ENCODE measurements around the gene RGMA. TPM values are rescaled to one million over a fixed set of nuclear protein-coding genes. Genes with fewer than 3 reads are reported as not detected.
"Not testable (repeated sequence)": the region's sequence is repeated elsewhere in the genome, so short reads cannot be mapped to it uniquely, and the experiment has no call there.

RGMA gene
- polyA plus RNA-seq, 4 donors, result 1.1 to 15.2 (median 2.1) TPM; not detected in 1

DNA sequence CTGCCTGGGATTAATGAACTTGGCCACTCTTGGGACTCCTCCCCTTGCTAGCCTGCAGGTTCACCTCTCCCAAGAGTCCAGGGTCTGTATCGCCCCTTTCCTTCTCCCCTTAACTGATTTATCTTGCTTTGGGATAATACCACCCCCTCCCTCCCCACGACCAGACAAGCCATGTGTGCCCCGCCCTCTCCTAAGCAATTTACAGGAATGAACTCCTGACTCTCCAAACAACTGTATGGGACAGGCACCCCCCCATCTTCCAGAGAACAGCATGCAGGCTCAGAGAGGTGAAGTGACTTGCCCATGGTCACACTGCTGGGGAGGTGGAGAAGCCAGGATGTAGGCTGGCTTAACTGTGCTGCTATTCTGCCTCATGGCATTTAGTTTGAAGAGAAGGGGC lies 46.8 kb downstream of the RGMA start:
- Histone ChIP-seq H3K4me3 (ENCODE audit: low read depth in 1 of 3, low read length in 3 of 3) (no peak overlapping the region), H3K27ac (ENCODE audit: low read depth in 1 of 3, low read length in 2 of 3) (no peak overlapping the region), H3K36me3 (ENCODE audit: control insufficient read depth in 3 of 3, insufficient read depth in 2 of 3, low read depth in 1 of 3, low read length in 3 of 3) (peaks cover 0 to 9% (median 0%) of the 10 kb centered on the region in 3 donors), H3K9me3 (ENCODE audit: control insufficient read depth in 2 of 2, insufficient read depth in 1 of 2, low read depth in 1 of 2, low read length in 1 of 2) (peaks cover 0 to 3% of the 10 kb centered on the region in 2 donors), H3K27me3 (ENCODE audit: control insufficient read depth in 3 of 3, insufficient read depth in 3 of 3, low read length in 3 of 3) (no peaks in the 10 kb centered on the region), H3K4me1 (ENCODE audit: control insufficient read depth in 3 of 3, insufficient read depth in 2 of 3, low read depth in 1 of 3, low read length in 2 of 3) (no peaks in the 10 kb centered on the region)
- FAIRE-seq (no peak), DNase-seq (no peak)
- 28 to 52% (median 29%) methylated on average over 3 of the region's 3 CpGs for WGBS, 3 donors

DNA sequence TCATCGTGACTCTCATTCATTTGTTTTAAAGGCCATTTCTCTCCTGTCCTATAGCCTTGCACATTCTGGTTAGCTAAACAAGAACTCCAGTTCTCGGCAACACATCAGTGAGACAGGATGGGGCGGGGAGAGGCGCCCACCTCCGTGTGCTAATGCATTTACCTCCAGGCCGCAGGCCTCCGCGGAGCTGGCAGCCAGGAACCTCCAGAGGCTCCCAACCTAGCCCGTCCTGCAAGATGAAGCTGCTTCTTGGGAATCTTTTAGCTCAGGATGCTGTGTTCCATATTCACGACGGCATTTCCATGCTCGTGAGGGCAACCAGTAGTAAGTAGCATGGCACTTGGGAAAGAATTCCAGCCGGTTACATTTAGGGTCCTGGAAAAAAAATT lies 47.9 kb downstream of the RGMA start:
- no peaks in the 10 kb centered on the region for H3K4me1 ChIP-seq (ENCODE audit: control insufficient read depth in 3 of 3, insufficient read depth in 2 of 3, low read depth in 1 of 3, low read length in 2 of 3)
- no peaks in the 10 kb centered on the region for H3K27me3 ChIP-seq (ENCODE audit: control insufficient read depth in 3 of 3, insufficient read depth in 3 of 3, low read length in 3 of 3)
- no peak for FAIRE-seq
- H3K36me3 ChIP-seq (ENCODE audit: control insufficient read depth in 3 of 3, insufficient read depth in 2 of 3, low read depth in 1 of 3, low read length in 3 of 3), result peaks cover 0 to 7% (median 0%) of the 10 kb centered on the region in 3 donors
- H3K9me3 ChIP-seq (ENCODE audit: control insufficient read depth in 2 of 2, insufficient read depth in 1 of 2, low read depth in 1 of 2, low read length in 1 of 2), result peaks cover 0 to 2% of the 10 kb centered on the region in 2 donors
- DNase-seq, result no peak
- no peak overlapping the region for H3K27ac ChIP-seq (ENCODE audit: low read depth in 1 of 3, low read length in 2 of 3)
- H3K4me3 ChIP-seq (ENCODE audit: low read depth in 1 of 3, low read length in 3 of 3), result no peak overlapping the region
- WGBS, 3 donors, result 81 to 87% (median 84%) methylated on average over 13 of the region's 13 CpGs

DNA sequence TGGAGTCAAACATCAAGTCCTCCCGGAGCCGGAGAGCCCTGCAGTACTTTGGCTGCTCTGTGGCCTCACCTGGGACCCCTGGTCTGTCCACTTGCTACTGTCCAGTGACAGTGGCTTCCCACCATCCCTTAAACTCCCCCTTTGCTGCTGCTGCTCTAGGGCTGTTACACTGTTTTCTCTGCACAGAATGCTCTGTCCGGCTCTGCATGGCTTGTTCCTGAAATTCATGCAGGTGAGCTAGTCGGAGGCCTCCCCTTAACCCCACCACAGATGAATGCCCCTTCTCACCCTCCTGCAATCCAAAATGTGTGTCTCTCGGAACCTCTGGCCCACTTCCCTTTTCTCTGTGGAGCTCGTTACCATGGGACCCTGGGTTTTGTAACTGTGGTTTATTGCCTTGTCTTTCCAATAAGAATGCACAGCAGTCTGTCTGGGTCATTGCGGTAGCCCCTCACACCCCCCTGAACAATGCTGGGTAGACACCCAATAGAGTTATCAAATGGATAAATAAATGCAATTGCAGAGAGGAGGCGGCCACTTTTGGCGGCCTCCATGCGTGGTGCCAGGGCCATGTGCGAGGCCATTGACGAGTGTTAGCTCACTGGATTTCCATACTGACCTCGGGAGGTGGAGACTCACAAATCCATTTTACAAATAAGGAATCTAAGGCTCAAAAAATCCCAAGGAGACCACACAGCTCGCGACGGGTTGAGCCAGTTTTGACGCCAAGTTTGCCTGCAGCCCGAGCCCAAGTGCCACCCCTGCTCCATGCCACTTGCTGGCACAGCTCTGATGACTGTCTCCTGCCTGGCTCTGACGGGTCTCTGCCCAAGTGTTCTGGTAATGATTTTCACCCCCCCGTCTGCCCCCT lies 48.5 kb downstream of the RGMA start:
- H3K4me1 ChIP-seq (ENCODE audit: control insufficient read depth in 3 of 3, insufficient read depth in 2 of 3, low read depth in 1 of 3, low read length in 2 of 3), result no peaks in the 10 kb centered on the region
- no peak overlapping the region for H3K27ac ChIP-seq (ENCODE audit: low read depth in 1 of 3, low read length in 2 of 3)
- FAIRE-seq (no peak), DNase-seq (no peak)
- H3K27me3 ChIP-seq (ENCODE audit: control insufficient read depth in 3 of 3, insufficient read depth in 3 of 3, low read length in 3 of 3), result no peaks in the 10 kb centered on the region
- no peaks in the 10 kb centered on the region for H3K9me3 ChIP-seq (ENCODE audit: control insufficient read depth in 2 of 2, insufficient read depth in 1 of 2, low read depth in 1 of 2, low read length in 1 of 2)
- peaks cover 0 to 7% (median 0%) of the 10 kb centered on the region in 3 donors for H3K36me3 ChIP-seq (ENCODE audit: control insufficient read depth in 3 of 3, insufficient read depth in 2 of 3, low read depth in 1 of 3, low read length in 3 of 3)
- H3K4me3 ChIP-seq (ENCODE audit: low read depth in 1 of 3, low read length in 3 of 3), result no peak overlapping the region
- WGBS, 3 donors, result 82 to 86% (median 83%) methylated on average over 20 of the region's 20 CpGs

DNA sequence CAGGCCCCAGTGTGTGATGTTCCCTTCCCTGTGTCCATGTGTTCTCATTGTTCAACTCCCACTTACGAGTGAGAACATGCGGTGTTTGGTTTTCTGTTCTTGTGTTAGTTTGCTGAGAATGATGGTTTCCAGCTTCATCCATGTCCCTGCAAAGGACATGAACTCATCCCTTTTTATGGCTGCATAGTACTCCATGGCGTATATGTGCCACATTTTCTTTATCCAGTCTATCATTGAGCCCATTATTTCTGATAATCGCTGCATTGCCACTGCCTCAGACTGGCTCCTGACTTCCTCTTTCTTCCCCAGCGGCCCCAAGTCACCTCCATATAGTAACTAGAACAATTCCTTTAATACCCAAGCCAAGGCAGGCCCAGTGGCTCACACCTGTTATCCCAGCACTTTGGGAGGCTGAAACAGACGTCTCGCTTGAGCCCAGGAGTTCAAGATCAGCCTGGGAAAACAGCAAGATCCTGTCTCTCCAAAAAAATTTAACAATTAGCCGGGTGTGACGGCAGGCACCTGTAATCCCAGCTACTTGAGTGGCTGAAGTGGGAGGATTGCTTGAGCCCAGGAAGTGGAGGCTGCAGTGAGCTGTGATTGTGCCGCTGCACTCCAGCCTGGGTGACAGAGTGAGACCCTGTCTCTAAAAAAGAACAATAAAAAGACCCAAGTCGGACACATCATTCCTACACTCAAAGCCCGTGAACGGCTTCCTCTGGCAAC lies 49.3 kb downstream of the RGMA start:
- not testable (repeated sequence) for H3K27ac ChIP-seq (ENCODE audit: low read depth in 1 of 3, low read length in 2 of 3); DNase-seq; H3K27me3 ChIP-seq (ENCODE audit: control insufficient read depth in 3 of 3, insufficient read depth in 3 of 3, low read length in 3 of 3); FAIRE-seq; H3K36me3 ChIP-seq (ENCODE audit: control insufficient read depth in 3 of 3, insufficient read depth in 2 of 3, low read depth in 1 of 3, low read length in 3 of 3); H3K4me3 ChIP-seq (ENCODE audit: low read depth in 1 of 3, low read length in 3 of 3); H3K4me1 ChIP-seq (ENCODE audit: control insufficient read depth in 3 of 3, insufficient read depth in 2 of 3, low read depth in 1 of 3, low read length in 2 of 3); H3K9me3 ChIP-seq (ENCODE audit: control insufficient read depth in 2 of 2, insufficient read depth in 1 of 2, low read depth in 1 of 2, low read length in 1 of 2)
- WGBS, 3 donors, result 85 to 88% (median 86%) methylated on average over 12 to 13 of the region's 13 CpGs

DNA sequence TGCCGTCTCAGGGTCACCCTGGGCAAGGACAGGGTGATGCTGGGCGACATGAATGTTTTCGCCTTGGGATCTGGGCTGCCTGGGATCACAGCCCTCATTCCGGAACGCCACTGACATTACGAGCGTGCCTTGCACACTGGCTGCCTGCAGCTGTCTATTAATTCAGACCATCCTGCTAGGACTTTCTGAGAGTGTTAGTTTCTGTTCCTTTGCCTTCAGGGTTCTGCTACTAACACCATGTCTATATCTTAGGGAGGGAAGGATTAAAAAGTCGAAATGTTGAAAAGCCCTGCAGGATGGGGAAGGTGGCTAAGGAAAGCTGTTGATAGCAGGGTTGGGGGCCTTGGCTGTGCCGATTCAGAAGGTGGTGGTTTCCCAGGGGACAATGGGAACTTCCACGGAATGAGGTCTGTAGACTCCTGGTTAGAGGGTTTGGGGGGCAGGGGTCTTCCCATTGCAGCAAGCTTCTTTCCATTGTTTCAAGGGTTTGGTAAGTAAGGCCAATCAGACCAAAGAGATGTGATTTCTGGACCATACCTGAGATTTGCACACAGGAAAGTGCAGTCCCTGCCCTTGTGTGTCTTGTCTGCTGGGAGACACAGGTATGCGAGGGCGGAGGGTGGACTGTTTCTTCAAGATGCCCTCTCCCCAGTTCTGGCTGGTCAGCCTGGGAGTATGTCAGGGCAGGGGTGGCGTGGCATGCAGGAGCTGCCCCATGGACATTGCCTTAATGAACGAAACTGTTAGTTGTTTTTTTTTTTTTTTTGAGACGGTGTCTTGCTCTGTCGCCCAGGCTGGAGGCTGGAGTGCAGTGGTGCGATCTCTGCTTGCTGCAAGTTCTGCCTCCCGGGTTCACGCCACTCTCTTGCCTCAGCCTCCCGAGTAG lies 50.9 kb downstream of the RGMA start:
- Histone ChIP-seq H3K4me1 (ENCODE audit: control insufficient read depth in 3 of 3, insufficient read depth in 2 of 3, low read depth in 1 of 3, low read length in 2 of 3) (no peaks in the 10 kb centered on the region), H3K27ac (ENCODE audit: low read depth in 1 of 3, low read length in 2 of 3) (no peak overlapping the region), H3K27me3 (ENCODE audit: control insufficient read depth in 3 of 3, insufficient read depth in 3 of 3, low read length in 3 of 3) (no peaks in the 10 kb centered on the region), H3K4me3 (ENCODE audit: low read depth in 1 of 3, low read length in 3 of 3) (no peak overlapping the region), H3K9me3 (ENCODE audit: control insufficient read depth in 2 of 2, insufficient read depth in 1 of 2, low read depth in 1 of 2, low read length in 1 of 2) (no peaks in the 10 kb centered on the region), H3K36me3 (ENCODE audit: control insufficient read depth in 3 of 3, insufficient read depth in 2 of 3, low read depth in 1 of 3, low read length in 3 of 3) (no peaks in the 10 kb centered on the region)
- 80 to 84% (median 82%) methylated on average over 19 to 20 of the region's 20 CpGs for WGBS, 3 donors
- FAIRE-seq (no peak), DNase-seq (no peak)

DNA sequence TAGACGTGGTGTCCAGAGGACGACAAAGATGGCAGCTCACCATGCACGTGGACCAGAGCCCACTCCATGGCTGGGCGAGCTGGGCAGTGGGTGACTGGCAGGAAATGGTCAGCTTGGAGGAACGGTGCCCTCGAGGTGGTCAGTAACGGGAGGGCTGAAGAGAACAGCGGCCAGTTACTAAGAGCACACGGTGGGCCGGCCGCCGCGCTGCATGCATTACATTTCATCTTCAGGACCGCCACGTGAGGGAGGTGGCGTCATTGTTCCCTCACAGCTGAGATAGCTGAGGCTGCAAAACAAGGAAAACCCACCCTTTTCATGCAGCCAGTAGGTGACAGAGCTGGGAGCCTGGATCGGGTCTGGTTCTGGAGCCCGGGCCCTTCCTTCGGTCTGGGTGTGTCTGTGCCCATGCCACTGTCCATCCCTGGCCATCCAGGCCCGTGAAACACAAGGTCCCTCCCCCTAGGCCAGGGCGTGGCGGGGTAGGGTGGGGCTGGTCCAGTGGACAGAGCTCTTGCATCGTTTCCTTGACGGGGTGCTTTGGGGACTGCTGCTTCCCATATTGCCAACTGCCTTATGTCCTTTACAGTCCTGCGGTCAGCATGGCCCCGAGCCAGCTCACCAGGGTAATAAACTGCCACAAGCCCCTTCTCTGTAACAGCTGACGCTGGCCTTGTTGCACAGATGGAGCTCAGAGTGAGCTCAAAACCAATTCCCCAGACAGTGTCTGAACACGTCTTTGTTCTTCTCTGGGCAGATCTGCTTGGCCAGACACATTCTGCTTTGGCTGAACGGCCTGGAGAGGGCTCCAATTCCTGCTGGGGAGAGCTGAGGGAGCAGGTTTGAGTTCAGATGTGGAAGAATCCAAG lies 51.8 kb downstream of the RGMA start:
- DNase-seq (peak in 1 of 2 donors; percentile 15), FAIRE-seq (no peak)
- Histone ChIP-seq H3K4me1 (ENCODE audit: control insufficient read depth in 3 of 3, insufficient read depth in 2 of 3, low read depth in 1 of 3, low read length in 2 of 3) (no peaks in the 10 kb centered on the region), H3K27me3 (ENCODE audit: control insufficient read depth in 3 of 3, insufficient read depth in 3 of 3, low read length in 3 of 3) (no peaks in the 10 kb centered on the region), H3K9me3 (ENCODE audit: control insufficient read depth in 2 of 2, insufficient read depth in 1 of 2, low read depth in 1 of 2, low read length in 1 of 2) (no peaks in the 10 kb centered on the region), H3K36me3 (ENCODE audit: control insufficient read depth in 3 of 3, insufficient read depth in 2 of 3, low read depth in 1 of 3, low read length in 3 of 3) (no peaks in the 10 kb centered on the region), H3K27ac (ENCODE audit: low read depth in 1 of 3, low read length in 2 of 3) (no peak overlapping the region), H3K4me3 (ENCODE audit: low read depth in 1 of 3, low read length in 3 of 3) (no peak overlapping the region)
- WGBS, 3 donors, result 66 to 75% (median 73%) methylated on average over 28 to 29 of the region's 29 CpGs

DNA sequence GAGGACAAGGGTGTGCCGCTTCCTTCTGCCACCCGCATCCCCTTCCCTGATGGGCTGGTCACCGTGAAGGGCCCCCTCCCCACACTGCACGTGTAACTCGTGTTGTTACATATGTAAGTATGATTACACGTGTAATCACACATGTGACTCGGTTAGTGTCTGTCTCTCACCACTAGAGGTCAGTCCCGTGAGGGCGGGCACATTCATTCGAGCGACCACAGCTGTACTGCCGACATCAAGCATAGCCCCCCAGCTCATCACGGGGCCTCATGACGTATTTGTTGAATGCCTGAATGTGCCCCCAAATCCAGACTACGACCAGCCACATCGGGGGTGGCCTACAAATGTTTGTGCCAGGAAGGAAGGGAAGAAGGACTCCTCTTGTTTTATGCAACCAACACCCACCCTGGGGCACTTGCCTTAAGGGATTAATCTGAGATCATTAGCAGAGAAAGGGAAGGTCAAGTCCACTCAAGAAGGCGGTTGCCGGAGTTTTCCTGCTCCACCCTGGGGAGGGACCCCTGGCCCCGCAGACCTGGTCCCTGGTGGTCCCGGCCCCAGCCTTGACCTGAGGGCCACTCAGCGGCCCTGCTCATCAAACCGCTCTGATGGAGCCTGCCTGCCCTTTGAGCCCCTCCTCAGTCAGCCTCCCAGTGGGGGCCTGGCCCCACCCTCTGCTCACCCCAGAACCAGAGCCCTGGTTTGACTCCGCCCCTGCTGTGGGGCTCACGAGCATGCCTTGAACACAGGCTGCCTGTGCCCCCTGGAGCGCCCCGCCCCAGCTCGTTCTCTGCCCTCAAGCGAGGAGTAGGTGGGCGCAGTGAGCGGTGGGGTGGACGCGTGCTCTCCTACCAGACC lies 52.8 kb downstream of the RGMA start:
- Histone ChIP-seq H3K9me3 (ENCODE audit: control insufficient read depth in 2 of 2, insufficient read depth in 1 of 2, low read depth in 1 of 2, low read length in 1 of 2) (no peaks in the 10 kb centered on the region), H3K4me1 (ENCODE audit: control insufficient read depth in 3 of 3, insufficient read depth in 2 of 3, low read depth in 1 of 3, low read length in 2 of 3) (no peaks in the 10 kb centered on the region), H3K27ac (ENCODE audit: low read depth in 1 of 3, low read length in 2 of 3) (no peak overlapping the region), H3K4me3 (ENCODE audit: low read depth in 1 of 3, low read length in 3 of 3) (no peak overlapping the region), H3K27me3 (ENCODE audit: control insufficient read depth in 3 of 3, insufficient read depth in 3 of 3, low read length in 3 of 3) (no peaks in the 10 kb centered on the region), H3K36me3 (ENCODE audit: control insufficient read depth in 3 of 3, insufficient read depth in 2 of 3, low read depth in 1 of 3, low read length in 3 of 3) (no peaks in the 10 kb centered on the region)
- 43 to 59% (median 43%) methylated on average over 32 of the region's 32 CpGs for WGBS, 3 donors
- FAIRE-seq, result no peak
- DNase-seq, result peak; percentile 32 to 37
